Prostate gland (tissue), 2 donors: ENCODE results near the gene CORO1C. TPM values are rescaled to one million over a fixed set of nuclear protein-coding genes. Genes with fewer than 3 reads are reported as not detected.

Experiments used
- DNase-seq: peaks from one replicate; pipeline ENCODE4 v3.0.0-alpha.2; 2019; ENCODE audit warnings: low spot score
- H3K27ac ChIP-seq, 2 donors: fragments of 200-600 bp; sonication (generic); 2 replicates each; pipeline ENCODE4 v1.5.1; 2017 to 2019
- H3K27me3 ChIP-seq: fragments of 200-600 bp; sonication (generic); replicated peaks from 2 replicates; pipeline ENCODE4 v1.5.1; 2019; ENCODE audit not compliant: insufficient read depth
- H3K36me3 ChIP-seq, 2 donors: fragments of 200-600 bp; sonication (generic); 1 replicate in 1 of 2; 2 replicates in 1 of 2; pipeline versions ENCODE4 v1.5.1 to v1.8.1; 2017 to 2019
- H3K4me1 ChIP-seq: fragments of 200-600 bp; sonication (generic); replicated peaks from 2 replicates; pipeline ENCODE4 v1.5.1; 2019
- H3K4me3 ChIP-seq, 2 donors: fragments of 200-600 bp; sonication (generic); 2 replicates each; pipeline ENCODE4 v1.5.1; 2017 to 2019
- H3K9me3 ChIP-seq: fragments of 200-600 bp; sonication (generic); 2 replicates; pipeline ENCODE4 v1.5.1; 2017
- CTCF ChIP-seq, 4 experiments: fragments of 200-600 bp in 2 of 4; fragments of 450-650 bp in 2 of 4; sonication (generic) in 2 of 4; IDR thresholded peaks; 1 replicate in 3 of 4; 2 replicates in 1 of 4; pipeline ENCODE4 v1.5.1; 2016 to 2019; ENCODE audit warnings: antibody characterized with exemption in 4 of 4, mild to moderate bottlenecking in 2 of 4, moderate library complexity in 2 of 4
- POLR2A ChIP-seq: fragments of 450-650 bp; IDR thresholded peaks from one replicate; pipeline ENCODE4 v1.6.1; 2016; ENCODE audit warnings: antibody characterized with exemption, mild to moderate bottlenecking
- POLR2AphosphoS5 ChIP-seq: sonication (generic); formaldehyde crosslinking; IDR thresholded peaks from one replicate; pipeline ENCODE4 v1.6.1; 2017; ENCODE audit warnings: antibody characterized with exemption
- WGBS: methylation state at CpG from one replicate; pipeline ENCODE4 v1.1.5; 2018; 5-methylcytosine and 5-hydroxymethylcytosine counted together
- intact Hi-C: fragments of 100-400 bp; cut with DNase I; formaldehyde crosslinking; loops from one replicate; pipeline ENCODE4 v1.14.2; 2022
- total RNA-seq, 2 donors: library from RNA; depleted of rRNA; stranded (reverse); fragments of >200 nt; gene quantifications; one replicate each; pipeline ENCODE4 v1.1.0, GENCODE V29; 2016

The CORO1C gene
- total RNA-seq, 2 donors from 2014 or later: 34.9 to 105 TPM

GRCh38 chr12:108607981-108608600 lies 123.2 kb downstream of the CORO1C start:
- Histone ChIP-seq H3K27ac (no peak overlapping the region), H3K36me3 (no peaks in the 10 kb centered on the region), H3K27me3 (no peaks in the 10 kb centered on the region), H3K4me1 (no peaks in the 10 kb centered on the region), H3K4me3 (no peak overlapping the region), H3K9me3 (no peaks in the 10 kb centered on the region)
- 89% methylated on average over 10 of the region's 10 CpGs for whole genome bisulfite sequencing
- DNase-seq: no peak
- intact Hi-C loops: no loop called here
- TF ChIP-seq POLR2A (no peak), POLR2AphosphoS5 (no peak), CTCF (IDR thresholded peaks at IDR 0.05) (no peak)

- TF ChIP-seq POLR2A: no peak
- no peak for TF ChIP-seq CTCF (IDR thresholded peaks at IDR 0.05)
- no peak for TF ChIP-seq POLR2AphosphoS5
- intact Hi-C loops: no loop called here
- no peaks in the 10 kb centered on the region for H3K9me3 ChIP-seq
- H3K27me3 ChIP-seq: no peaks in the 10 kb centered on the region
- no peak overlapping the region for H3K4me3 ChIP-seq
- no peaks in the 10 kb centered on the region for H3K4me1 ChIP-seq
- no peak overlapping the region for H3K27ac ChIP-seq
- DNase-seq: no peak
- 85% methylated on average over 9 of the region's 9 CpGs for WGBS
- H3K36me3 ChIP-seq: no peaks in the 10 kb centered on the region
Measured at GRCh38 chr12:108606492-108606891, 124.8 kb downstream of the CORO1C start.

- TF ChIP-seq CTCF (IDR thresholded peaks at IDR 0.05) (no peak), POLR2A (no peak), POLR2AphosphoS5 (no peak)
- H3K27me3 ChIP-seq: no peaks in the 10 kb centered on the region
- no peak overlapping the region for H3K27ac ChIP-seq
- intact Hi-C loops: no loop called here
- H3K9me3 ChIP-seq: no peaks in the 10 kb centered on the region
- H3K4me3 ChIP-seq: no peak overlapping the region
- H3K36me3 ChIP-seq: no peaks in the 10 kb centered on the region
- WGBS: 85% methylated on average over 4 of the region's 4 CpGs
- DNase-seq: no peak
- no peaks in the 10 kb centered on the region for H3K4me1 ChIP-seq
Measured at GRCh38 chr12:108605690-108606406, 125.5 kb downstream of the CORO1C start.

GRCh38 chr12:108605000-108605689 lies 126.2 kb downstream of the CORO1C start:
- Histone ChIP-seq H3K9me3 (no peaks in the 10 kb centered on the region), H3K4me1 (no peaks in the 10 kb centered on the region), H3K27me3 (no peaks in the 10 kb centered on the region), H3K4me3 (no peak overlapping the region), H3K27ac (no peak overlapping the region), H3K36me3 (no peaks in the 10 kb centered on the region)
- intact Hi-C loops: no loop called here
- no peak for TF ChIP-seq POLR2A
- no peak for TF ChIP-seq CTCF (IDR thresholded peaks at IDR 0.05)
- no peak for TF ChIP-seq POLR2AphosphoS5
- DNase-seq: no peak
- WGBS: 60% methylated on average over 3 of the region's 3 CpGs
